Activated CD8-positive, alpha-beta T cell treated with anti-CD3 and anti-CD28 coated beads for 36 hours (primary cell): Measurements from ENCODE around the gene B9D1. TPM values are rescaled to one million over a fixed set of nuclear protein-coding genes. Genes with fewer than 3 reads are reported as not detected.

Experiments used
- ATAC-seq: fragments of 200-7000 bp; cut with Tn5 transposase; one replicate; pipeline ENCODE4 v1.10.0; 2021; ENCODE audit warnings: mild to moderate bottlenecking, moderate library complexity
- CTCF ChIA-PET: fragments of 350-600 bp; sonication (Branson Sonifier 250); formaldehyde crosslinking; loops from one replicate; lab custom pipeline; 2021; ENCODE audit warnings: antibody characterized with exemption; lab: Charles Lee
- POLR2A ChIA-PET: fragments of 350-600 bp; sonication (Branson Sonifier 250); formaldehyde crosslinking; loops from one replicate; lab custom pipeline; 2021; ENCODE audit warnings: antibody characterized with exemption; lab: Charles Lee
- DNase-seq: peaks from one replicate; pipeline ENCODE4 v3.0.0-alpha.2; 2020
- H3K27ac Mint-ChIP-seq: one replicate; pipeline ENCODE4 v1.8.0; 2021; ENCODE audit warnings: mild to moderate bottlenecking, mixed read lengths
- H3K27me3 Mint-ChIP-seq: one replicate; pipeline ENCODE4 v1.8.0; 2021; ENCODE audit warnings: mixed read lengths
- H3K36me3 Mint-ChIP-seq: one replicate; pipeline ENCODE4 v1.8.0; 2021; ENCODE audit warnings: low read depth, mixed read lengths
- H3K4me1 Mint-ChIP-seq: one replicate; pipeline ENCODE4 v1.8.0; 2021; ENCODE audit warnings: low read depth, mixed read lengths
- H3K4me3 Mint-ChIP-seq: one replicate; pipeline ENCODE4 v1.8.0; 2021; ENCODE audit warnings: mild to moderate bottlenecking, moderate library complexity, mixed read lengths
- H3K9me3 Mint-ChIP-seq: one replicate; pipeline ENCODE4 v1.8.0; 2021; ENCODE audit warnings: mixed read lengths
- CTCF ChIP-seq: fragments of 200-600 bp; IDR thresholded peaks from one replicate; pipeline ENCODE4 v1.8.0; 2022; ENCODE audit warnings: antibody characterized with exemption, mild to moderate bottlenecking
- intact Hi-C: fragments of 100-400 bp; cut with micrococcal nuclease; formaldehyde crosslinking; loops from one replicate; pipeline ENCODE4 v1.10.0; 2022
- total RNA-seq, 2 experiments: library from RNA; stranded (reverse); gene quantifications; one replicate each; pipeline ENCODE4 v1.2.3, GENCODE V29; 2021

B9D1 gene, protein sequence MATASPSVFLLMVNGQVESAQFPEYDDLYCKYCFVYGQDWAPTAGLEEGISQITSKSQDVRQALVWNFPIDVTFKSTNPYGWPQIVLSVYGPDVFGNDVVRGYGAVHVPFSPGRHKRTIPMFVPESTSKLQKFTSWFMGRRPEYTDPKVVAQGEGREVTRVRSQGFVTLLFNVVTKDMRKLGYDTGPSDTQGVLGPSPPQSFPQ
- total RNA-seq: 1 to 10 TPM; 7.2 to 9.4 TPM

DNA sequence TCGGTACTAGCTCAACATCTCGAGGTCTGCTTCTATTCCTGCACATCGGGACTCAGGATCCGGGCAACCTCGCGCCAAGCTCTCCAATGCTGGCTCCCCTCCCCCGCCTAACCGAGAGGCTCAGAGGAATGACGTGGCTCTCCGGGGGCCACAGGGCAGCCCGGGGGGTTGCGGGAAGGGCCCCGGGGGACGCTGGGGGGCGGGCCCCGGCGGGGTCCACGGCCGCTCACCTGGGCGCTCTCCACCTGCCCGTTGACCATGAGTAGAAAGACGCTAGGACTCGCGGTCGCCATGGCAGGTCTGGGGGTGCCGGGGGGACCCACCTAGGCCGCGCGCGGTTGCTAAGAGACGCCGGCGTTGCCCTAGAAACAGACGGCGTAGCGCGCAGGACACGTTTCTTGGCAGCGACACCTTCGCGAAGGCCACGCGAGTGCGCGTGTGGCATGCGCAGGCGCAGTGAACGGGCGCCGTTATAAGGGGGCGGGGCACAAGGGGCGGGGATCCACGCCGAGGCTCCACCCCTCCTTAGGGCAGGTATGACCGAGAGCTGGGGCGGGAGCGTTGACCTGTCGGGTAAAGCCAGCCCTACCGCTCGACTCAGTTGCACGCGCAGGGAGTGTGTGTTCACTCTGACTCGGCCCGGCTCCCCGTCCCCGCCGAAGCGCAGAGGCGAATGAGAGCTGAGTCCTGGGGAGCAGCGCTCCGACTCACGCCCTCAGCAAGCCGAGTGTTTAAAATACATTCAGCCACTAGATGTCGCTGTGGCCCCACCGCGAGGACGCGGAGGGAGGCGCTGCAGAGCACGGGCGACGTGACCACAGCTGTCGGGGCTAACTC lies at the start of gene B9D1:
Gene B9D1 (minus strand): TSS at position 447 of the 837 bp plus-strand sequence. CDS start 154 bp downstream, at position 293.
- intact Hi-C loops: loop anchor here (2.0 kb wide), 1 partner anchor 84 kb away; no protein-coding TSS in a partner anchor
- H3K27me3 Mint-ChIP-seq: peaks cover 4% of the 10 kb centered on the region
- no peaks in the 10 kb centered on the region for H3K9me3 Mint-ChIP-seq
- DNase-seq: peak; percentile 92
- peak; percentile 98 for TF ChIP-seq CTCF
- ChIA-PET POLR2A (interaction anchor here (0.7 to 1.4 kb wide), 7 partner anchors 16 to 401 kb away, joined by 3 to 6 read pairs (median 4); partner anchors contain the start of genes ALDH3A2 and MAPK7), CTCF (interaction anchor here (0.5 to 7.8 kb wide), 61 partner anchors 9 to 405 kb away, joined by 3 to 133 read pairs (median 4); partner anchors contain the start of genes ALDH3A2 and MAPK7)
- H3K4me1 Mint-ChIP-seq: peaks cover 5% of the 10 kb centered on the region
- H3K4me3 Mint-ChIP-seq: peak within 1 kb of the TSS; percentile 81
- no peaks in the 10 kb centered on the region for H3K36me3 Mint-ChIP-seq
- peak within 1 kb of the TSS; percentile 81 for H3K27ac Mint-ChIP-seq
- ATAC-seq: peak; percentile 92

DNA sequence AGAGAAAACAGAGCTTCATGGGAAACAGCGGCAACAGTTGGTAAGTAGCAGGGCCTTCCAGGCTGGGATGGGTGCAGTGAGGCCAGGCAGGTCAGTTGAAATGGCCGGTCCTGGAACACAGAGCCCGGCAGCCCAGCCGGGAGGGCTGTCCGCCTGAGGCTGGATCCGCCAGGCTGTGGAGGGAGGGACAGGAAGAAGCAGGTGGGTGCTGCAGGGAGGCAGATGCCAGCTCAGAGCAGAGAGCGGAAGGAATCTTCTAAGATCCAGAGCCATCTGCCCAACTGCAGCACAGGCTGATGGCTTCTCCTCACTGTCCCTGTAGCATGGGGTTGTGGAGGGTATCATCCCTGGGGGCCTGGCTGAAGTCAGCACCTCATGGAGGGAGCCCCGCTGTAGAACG lies 49.1 kb upstream of the B9D1 start:
- Mint-ChIP-seq H3K4me1 (no peaks in the 10 kb centered on the region), H3K36me3 (no peaks in the 10 kb centered on the region), H3K27ac (no peak overlapping the region), H3K9me3 (no peaks in the 10 kb centered on the region), H3K4me3 (no peak overlapping the region), H3K27me3 (no peaks in the 10 kb centered on the region)
- no peak for TF ChIP-seq CTCF
- POLR2A ChIA-PET: no interaction called here
- ATAC-seq (no peak), DNase-seq (no peak)
- intact Hi-C loops: no loop called here
- CTCF ChIA-PET: no interaction called here

DNA sequence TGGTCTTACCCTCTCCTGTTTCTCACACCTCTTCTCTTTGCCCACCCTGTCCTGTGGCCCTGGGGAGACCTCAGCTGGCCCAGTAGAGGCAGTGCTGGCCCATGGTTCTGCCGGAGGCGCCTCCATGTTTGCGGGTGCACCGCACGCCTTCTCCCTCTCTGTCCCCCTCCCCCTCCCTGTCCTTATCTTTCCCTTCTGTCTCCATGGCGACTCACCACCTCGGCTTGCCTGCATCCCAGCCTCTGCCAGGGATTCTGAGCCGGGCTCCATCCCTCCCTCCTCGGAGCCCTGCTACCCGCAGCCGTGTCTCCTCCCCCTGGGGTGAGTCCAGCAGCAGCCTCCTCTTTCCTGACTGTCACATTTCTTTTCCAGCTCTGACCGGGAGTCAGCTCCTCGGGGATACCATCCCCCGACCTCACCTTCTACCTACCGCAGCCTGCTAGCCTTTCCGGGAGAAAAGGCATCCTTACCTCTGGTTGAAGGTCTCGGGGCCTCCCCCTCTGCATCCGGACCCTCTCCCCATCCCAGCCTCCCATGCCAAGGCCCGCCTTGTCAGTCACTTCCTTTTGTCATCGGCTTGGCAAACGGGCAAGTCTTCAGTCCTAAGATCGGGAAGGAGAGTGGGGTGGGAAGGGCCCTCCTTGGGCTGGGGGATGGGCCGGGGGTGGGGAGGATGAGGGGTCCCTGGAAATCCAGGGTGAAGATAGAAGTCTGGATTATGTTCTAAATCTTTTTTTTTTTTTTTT lies 48.5 kb upstream of the B9D1 start, which contains the start of gene RNF112:
Gene RNF112 (plus strand): TSS at position 358 of the 746 bp plus-strand sequence. CDS start 177 bp downstream, at position 535.
- POLR2A ChIA-PET: no interaction called here
- H3K27ac Mint-ChIP-seq: no peak within 1 kb of the TSS
- no peak within 1 kb of the TSS for H3K4me3 Mint-ChIP-seq
- no peaks in the 10 kb centered on the region for H3K36me3 Mint-ChIP-seq
- intact Hi-C loops: no loop called here
- no peak for ATAC-seq
- no peaks in the 10 kb centered on the region for H3K9me3 Mint-ChIP-seq
- no peak for DNase-seq
- no peaks in the 10 kb centered on the region for H3K27me3 Mint-ChIP-seq
- CTCF ChIA-PET: no interaction called here
- no peaks in the 10 kb centered on the region for H3K4me1 Mint-ChIP-seq
- no peak for TF ChIP-seq CTCF

DNA sequence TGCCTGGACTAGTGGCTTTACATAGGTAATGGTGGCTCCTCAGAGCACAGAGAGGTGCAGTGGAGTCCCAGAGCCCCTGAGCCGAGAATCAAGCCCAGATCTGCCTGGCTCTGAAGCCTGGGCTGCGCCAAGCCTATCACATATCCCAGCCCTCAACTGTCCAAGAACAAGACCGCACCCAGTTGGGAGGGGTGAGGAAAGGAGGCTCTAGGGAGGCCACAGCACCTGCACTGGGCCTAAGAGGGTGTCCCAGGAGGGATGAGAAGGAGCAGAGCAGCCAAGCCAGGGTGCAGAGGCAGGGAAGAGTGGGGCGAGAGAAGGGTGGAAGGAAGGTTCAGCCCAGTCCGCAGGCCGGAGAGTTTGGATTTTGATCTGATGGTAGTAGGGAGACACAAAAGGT lies 47.6 kb upstream of the B9D1 start:
- H3K9me3 Mint-ChIP-seq: no peaks in the 10 kb centered on the region
- H3K27me3 Mint-ChIP-seq: no peaks in the 10 kb centered on the region
- TF ChIP-seq CTCF: no peak
- no peak overlapping the region for H3K4me3 Mint-ChIP-seq
- H3K4me1 Mint-ChIP-seq: no peaks in the 10 kb centered on the region
- DNase-seq (no peak), ATAC-seq (no peak)
- ChIA-PET POLR2A (no interaction called here), CTCF (no interaction called here)
- intact Hi-C loops: no loop called here
- no peaks in the 10 kb centered on the region for H3K36me3 Mint-ChIP-seq
- H3K27ac Mint-ChIP-seq: no peak overlapping the region
